Calu3 (cell line): Measurements from ENCODE around the gene KRTAP10-6. TPM values are rescaled to one million over a fixed set of nuclear protein-coding genes. Genes with fewer than 3 reads are reported as not detected.

Source experiments
- BruUV-seq: library from RNA; stranded (reverse); fragments of 400-500 nt; replicated peaks from 2 replicates; lab custom pipeline; 2021; lab: Mats Ljungman, UMichigan
- CTCF ChIA-PET: fragments of 300-600 bp; sonication (Branson Sonifier 250); formaldehyde crosslinking; loops from one replicate; lab custom pipeline; 2022; ENCODE audit warnings: antibody characterized with exemption; lab: Charles Lee
- DNase-seq: peaks from one replicate; pipeline ENCODE4 v3.0.0; 2022
- H3K27ac Mint-ChIP-seq: one replicate; pipeline ENCODE4 v1.8.0; 2022; ENCODE audit warnings: mixed read lengths; ENCODE audit not compliant: unreplicated experiment
- H3K27me3 Mint-ChIP-seq: one replicate; pipeline ENCODE4 v1.8.0; 2022; ENCODE audit warnings: mixed read lengths; ENCODE audit not compliant: unreplicated experiment
- H3K36me3 Mint-ChIP-seq: one replicate; pipeline ENCODE4 v1.8.0; 2022; ENCODE audit warnings: mild to moderate bottlenecking, moderate library complexity, mixed read lengths; ENCODE audit not compliant: insufficient read depth, unreplicated experiment
- H3K4me1 Mint-ChIP-seq: one replicate; pipeline ENCODE4 v1.8.0; 2022; ENCODE audit warnings: mild to moderate bottlenecking, low read depth, mixed read lengths; ENCODE audit not compliant: unreplicated experiment
- H3K4me3 Mint-ChIP-seq: one replicate; pipeline ENCODE4 v1.8.0; 2022; ENCODE audit warnings: mild to moderate bottlenecking, low read depth, moderate library complexity, mixed read lengths; ENCODE audit not compliant: unreplicated experiment
- H3K9me3 Mint-ChIP-seq: one replicate; pipeline ENCODE4 v1.8.0; 2022; ENCODE audit warnings: low read depth, mixed read lengths; ENCODE audit not compliant: unreplicated experiment
- CTCF ChIP-seq: fragments of 200-600 bp; IDR thresholded peaks from one replicate; pipeline ENCODE4 v1.8.0; 2022; ENCODE audit warnings: antibody characterized with exemption; ENCODE audit not compliant: unreplicated experiment
- intact Hi-C: fragments of 100-400 bp; cut with micrococcal nuclease; formaldehyde crosslinking; loops from one replicate; pipeline ENCODE4 v1.10.0; 2022; ENCODE audit not compliant: unreplicated experiment
- total RNA-seq: library from RNA; stranded (reverse); gene quantifications from 2 replicates; pipeline ENCODE4 v1.2.3, GENCODE V29; 2022

KRTAP10-6 gene
- total RNA-seq, 1 experiment from 2014 or later = not detected

DNA sequence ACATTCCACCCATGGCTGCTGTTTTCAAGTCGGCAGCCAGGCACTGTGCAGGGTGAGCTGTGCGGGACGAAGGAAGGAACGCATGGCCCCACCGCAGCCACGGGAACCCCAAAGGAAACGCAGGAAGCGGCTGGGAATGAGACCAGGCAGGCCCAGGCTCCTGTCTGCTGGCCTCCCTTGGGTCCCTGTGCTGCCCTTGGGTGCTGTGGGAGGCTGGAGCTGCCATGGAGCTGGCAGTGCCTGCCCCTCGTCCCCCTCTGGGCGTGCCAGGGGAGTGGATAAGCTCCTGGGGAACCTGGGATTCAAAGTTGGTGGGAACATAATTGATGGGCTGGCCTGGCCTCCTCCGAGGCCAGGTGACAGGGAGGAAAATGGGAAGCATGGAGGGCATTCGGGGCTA, 24.0 kb downstream of the KRTAP10-6 start:
- TF ChIP-seq CTCF = no peak
- Mint-ChIP-seq H3K27ac (no peak overlapping the region), H3K27me3 (peaks cover 68% of the 10 kb centered on the region), H3K4me1 (no peaks in the 10 kb centered on the region), H3K9me3 (peaks cover 6% of the 10 kb centered on the region), H3K36me3 (no peaks in the 10 kb centered on the region), H3K4me3 (no peak overlapping the region)
- intact Hi-C loops = no loop called here
- DNase-seq = no peak
- BruUV-seq = no TSS peak
- CTCF ChIA-PET = no interaction called here

GRCh38 chr21:44567481-44568171, 24.7 kb downstream of the KRTAP10-6 start:
- no peaks in the 10 kb centered on the region for H3K4me1 Mint-ChIP-seq
- intact Hi-C loops = no loop called here
- no peaks in the 10 kb centered on the region for H3K36me3 Mint-ChIP-seq

DNA sequence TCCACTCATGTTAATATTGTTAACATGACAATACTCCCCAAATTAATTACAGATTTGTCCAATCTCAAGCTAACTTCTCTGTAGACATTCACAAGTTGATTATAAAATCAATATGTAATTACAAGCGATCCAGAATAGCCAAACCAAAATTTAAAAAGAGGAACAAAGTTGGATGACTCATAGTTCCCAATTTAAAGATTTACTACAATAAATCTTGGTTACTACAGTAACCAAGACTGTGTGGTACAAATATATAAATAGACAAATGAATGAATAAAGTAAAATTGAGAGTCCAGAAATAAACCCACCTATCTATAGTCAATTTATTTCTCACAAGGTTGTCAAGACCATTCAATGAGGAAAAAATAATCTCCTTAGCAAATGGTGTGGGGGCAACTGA, 25.9 kb downstream of the KRTAP10-6 start:
- Mint-ChIP-seq H3K27me3 (peaks cover 70% of the 10 kb centered on the region), H3K27ac (no peak overlapping the region), H3K9me3 (peaks cover 1% of the 10 kb centered on the region), H3K36me3 (no peaks in the 10 kb centered on the region), H3K4me3 (no peak overlapping the region), H3K4me1 (no peaks in the 10 kb centered on the region)
- intact Hi-C loops = no loop called here
- DNase-seq = no peak
- CTCF ChIA-PET = no interaction called here
- no TSS peak for BruUV-seq
- no peak for TF ChIP-seq CTCF

More at GRCh38 chr21:44567481-44568171, 24.7 kb downstream of the KRTAP10-6 start:
- Mint-ChIP-seq H3K27me3 (peaks cover 68% of the 10 kb centered on the region), H3K9me3 (peaks cover 6% of the 10 kb centered on the region), H3K4me3 (no peak overlapping the region), H3K27ac (no peak overlapping the region)
- BruUV-seq = no TSS peak
- no peak for TF ChIP-seq CTCF
- no peak for DNase-seq
- CTCF ChIA-PET = no interaction called here

- Mint-ChIP-seq H3K4me3 (no peak overlapping the region), H3K4me1 (no peaks in the 10 kb centered on the region), H3K27me3 (peaks cover 76% of the 10 kb centered on the region), H3K9me3 (no peaks in the 10 kb centered on the region), H3K36me3 (no peaks in the 10 kb centered on the region), H3K27ac (no peak overlapping the region)
- DNase-seq = no peak
- TF ChIP-seq CTCF = no peak
- CTCF ChIA-PET = no interaction called here
- intact Hi-C loops = no loop called here
- no TSS peak for BruUV-seq
Observed at GRCh38 chr21:44564886-44565598, 27.3 kb downstream of the KRTAP10-6 start.
